ENCODE data around the gene LMNTD1. TPM values are rescaled to one million over a fixed set of nuclear protein-coding genes. Genes with fewer than 3 reads are reported as not detected.
"Not testable (repeated sequence)": the region's sequence is repeated elsewhere in the genome, so short reads cannot be mapped to it uniquely, and the experiment has no call there.

Gene LMNTD1
- total and polyA plus RNA-seq, 2 donors = 0.14 TPM; not detected in 1

GRCh38 chr12:25488956-25489870 is 63.9 kb downstream of the LMNTD1 start:
- not testable (repeated sequence) for H3K4me3 ChIP-seq (ENCODE audit: low read length in 2 of 2); H3K27ac ChIP-seq (ENCODE audit: low read depth in 1 of 2, low read length in 1 of 2); H3K27me3 ChIP-seq (ENCODE audit: control insufficient read depth in 2 of 2, insufficient read depth in 1 of 2, low read length in 1 of 2); DNase-seq (ENCODE audit: low read depth in 6 of 9, low spot score in 9 of 9); H3K9me3 ChIP-seq (ENCODE audit: control insufficient read depth in 2 of 2, insufficient read depth in 1 of 2, low read length in 1 of 2); H3K4me1 ChIP-seq (ENCODE audit: control insufficient read depth in 2 of 2, insufficient read depth in 2 of 2, low read length in 2 of 2); H3K36me3 ChIP-seq (ENCODE audit: control insufficient read depth in 2 of 2, insufficient read depth in 2 of 2, low read length in 1 of 2)
- 96% methylated on average over 33 of the region's 33 CpGs for WGBS

GRCh38 chr12:25482625-25483024 is 70.5 kb downstream of the LMNTD1 start:
- H3K4me3 ChIP-seq (ENCODE audit: low read length in 2 of 2) = no peak overlapping the region
- H3K27ac ChIP-seq (ENCODE audit: low read depth in 1 of 2, low read length in 1 of 2) = no peak overlapping the region
- no peaks in the 10 kb centered on the region for H3K4me1 ChIP-seq (ENCODE audit: control insufficient read depth in 2 of 2, insufficient read depth in 2 of 2, low read length in 2 of 2)
- no peak for DNase-seq (ENCODE audit: low read depth in 6 of 9, low spot score in 9 of 9)
- H3K36me3 ChIP-seq (ENCODE audit: control insufficient read depth in 2 of 2, insufficient read depth in 2 of 2, low read length in 1 of 2) = no peaks in the 10 kb centered on the region
- H3K9me3 ChIP-seq (ENCODE audit: control insufficient read depth in 2 of 2, insufficient read depth in 1 of 2, low read length in 1 of 2) = no peaks in the 10 kb centered on the region
- no peaks in the 10 kb centered on the region for H3K27me3 ChIP-seq (ENCODE audit: control insufficient read depth in 2 of 2, insufficient read depth in 1 of 2, low read length in 1 of 2)
- WGBS = 80% methylated on average over 5 of the region's 5 CpGs

- H3K27me3 ChIP-seq (ENCODE audit: control insufficient read depth in 2 of 2, insufficient read depth in 1 of 2, low read length in 1 of 2) = no peaks in the 10 kb centered on the region
- no peak overlapping the region for H3K4me3 ChIP-seq (ENCODE audit: low read length in 2 of 2)
- no peak overlapping the region for H3K27ac ChIP-seq (ENCODE audit: low read depth in 1 of 2, low read length in 1 of 2)
- no peak for DNase-seq (ENCODE audit: low read depth in 6 of 9, low spot score in 9 of 9)
- no peaks in the 10 kb centered on the region for H3K9me3 ChIP-seq (ENCODE audit: control insufficient read depth in 2 of 2, insufficient read depth in 1 of 2, low read length in 1 of 2)
- no peaks in the 10 kb centered on the region for H3K36me3 ChIP-seq (ENCODE audit: control insufficient read depth in 2 of 2, insufficient read depth in 2 of 2, low read length in 1 of 2)
- whole genome bisulfite sequencing = 100% methylated on average over 1 of the region's 1 CpG
- no peaks in the 10 kb centered on the region for H3K4me1 ChIP-seq (ENCODE audit: control insufficient read depth in 2 of 2, insufficient read depth in 2 of 2, low read length in 2 of 2)
Observed at GRCh38 chr12:25480145-25480544, 72.9 kb downstream of the LMNTD1 start.

GRCh38 chr12:25477217-25477616 is 75.9 kb downstream of the LMNTD1 start:
- H3K36me3 ChIP-seq (ENCODE audit: control insufficient read depth in 2 of 2, insufficient read depth in 2 of 2, low read length in 1 of 2) = no peaks in the 10 kb centered on the region
- no peaks in the 10 kb centered on the region for H3K27me3 ChIP-seq (ENCODE audit: control insufficient read depth in 2 of 2, insufficient read depth in 1 of 2, low read length in 1 of 2)
- H3K9me3 ChIP-seq (ENCODE audit: control insufficient read depth in 2 of 2, insufficient read depth in 1 of 2, low read length in 1 of 2) = no peaks in the 10 kb centered on the region
- no peaks in the 10 kb centered on the region for H3K4me1 ChIP-seq (ENCODE audit: control insufficient read depth in 2 of 2, insufficient read depth in 2 of 2, low read length in 2 of 2)
- H3K4me3 ChIP-seq (ENCODE audit: low read length in 2 of 2) = no peak overlapping the region
- no peak overlapping the region for H3K27ac ChIP-seq (ENCODE audit: low read depth in 1 of 2, low read length in 1 of 2)
- WGBS = 97% methylated on average over 5 of the region's 5 CpGs
- no peak for DNase-seq (ENCODE audit: low read depth in 6 of 9, low spot score in 9 of 9)

- H3K4me1 ChIP-seq (ENCODE audit: control insufficient read depth in 2 of 2, insufficient read depth in 2 of 2, low read length in 2 of 2) = no peaks in the 10 kb centered on the region
- no peak overlapping the region for H3K4me3 ChIP-seq (ENCODE audit: low read length in 2 of 2)
- no peak overlapping the region for H3K27ac ChIP-seq (ENCODE audit: low read depth in 1 of 2, low read length in 1 of 2)
- no peak for DNase-seq (ENCODE audit: low read depth in 6 of 9, low spot score in 9 of 9)
- no peaks in the 10 kb centered on the region for H3K27me3 ChIP-seq (ENCODE audit: control insufficient read depth in 2 of 2, insufficient read depth in 1 of 2, low read length in 1 of 2)
- no peaks in the 10 kb centered on the region for H3K9me3 ChIP-seq (ENCODE audit: control insufficient read depth in 2 of 2, insufficient read depth in 1 of 2, low read length in 1 of 2)
- no peaks in the 10 kb centered on the region for H3K36me3 ChIP-seq (ENCODE audit: control insufficient read depth in 2 of 2, insufficient read depth in 2 of 2, low read length in 1 of 2)
Observed at GRCh38 chr12:25472453-25472852, 80.6 kb downstream of the LMNTD1 start.

GRCh38 chr12:25469861-25470260 is 83.2 kb downstream of the LMNTD1 start:
- no peaks in the 10 kb centered on the region for H3K27me3 ChIP-seq (ENCODE audit: control insufficient read depth in 2 of 2, insufficient read depth in 1 of 2, low read length in 1 of 2)
- no peaks in the 10 kb centered on the region for H3K4me1 ChIP-seq (ENCODE audit: control insufficient read depth in 2 of 2, insufficient read depth in 2 of 2, low read length in 2 of 2)
- H3K27ac ChIP-seq (ENCODE audit: low read depth in 1 of 2, low read length in 1 of 2) = no peak overlapping the region
- no peak overlapping the region for H3K4me3 ChIP-seq (ENCODE audit: low read length in 2 of 2)
- WGBS = 90% methylated on average over 2 of the region's 2 CpGs
- no peaks in the 10 kb centered on the region for H3K36me3 ChIP-seq (ENCODE audit: control insufficient read depth in 2 of 2, insufficient read depth in 2 of 2, low read length in 1 of 2)
- DNase-seq (ENCODE audit: low read depth in 6 of 9, low spot score in 9 of 9) = no peak
- no peaks in the 10 kb centered on the region for H3K9me3 ChIP-seq (ENCODE audit: control insufficient read depth in 2 of 2, insufficient read depth in 1 of 2, low read length in 1 of 2)

- H3K27me3 ChIP-seq (ENCODE audit: control insufficient read depth in 2 of 2, insufficient read depth in 1 of 2, low read length in 1 of 2) = no peaks in the 10 kb centered on the region
- no peak overlapping the region for H3K4me3 ChIP-seq (ENCODE audit: low read length in 2 of 2)
- 99% methylated on average over 6 of the region's 6 CpGs for WGBS
- no peaks in the 10 kb centered on the region for H3K4me1 ChIP-seq (ENCODE audit: control insufficient read depth in 2 of 2, insufficient read depth in 2 of 2, low read length in 2 of 2)
- DNase-seq (ENCODE audit: low read depth in 6 of 9, low spot score in 9 of 9) = no peak
- H3K27ac ChIP-seq (ENCODE audit: low read depth in 1 of 2, low read length in 1 of 2) = no peak overlapping the region
- no peaks in the 10 kb centered on the region for H3K36me3 ChIP-seq (ENCODE audit: control insufficient read depth in 2 of 2, insufficient read depth in 2 of 2, low read length in 1 of 2)
- H3K9me3 ChIP-seq (ENCODE audit: control insufficient read depth in 2 of 2, insufficient read depth in 1 of 2, low read length in 1 of 2) = no peaks in the 10 kb centered on the region
Observed at GRCh38 chr12:25469368-25469767, 83.7 kb downstream of the LMNTD1 start.

- Histone ChIP-seq H3K36me3 (ENCODE audit: control insufficient read depth in 2 of 2, insufficient read depth in 2 of 2, low read length in 1 of 2) (no peaks in the 10 kb centered on the region), H3K4me3 (ENCODE audit: low read length in 2 of 2) (no peak overlapping the region), H3K9me3 (ENCODE audit: control insufficient read depth in 2 of 2, insufficient read depth in 1 of 2, low read length in 1 of 2) (peaks cover 0 to 4% of the 10 kb centered on the region in 2 donors), H3K27ac (ENCODE audit: low read depth in 1 of 2, low read length in 1 of 2) (no peak overlapping the region), H3K27me3 (ENCODE audit: control insufficient read depth in 2 of 2, insufficient read depth in 1 of 2, low read length in 1 of 2) (no peaks in the 10 kb centered on the region), H3K4me1 (ENCODE audit: control insufficient read depth in 2 of 2, insufficient read depth in 2 of 2, low read length in 2 of 2) (no peaks in the 10 kb centered on the region)
- 99% methylated on average over 8 of the region's 8 CpGs for WGBS
- DNase-seq (ENCODE audit: low read depth in 6 of 9, low spot score in 9 of 9) = no peak
Observed at GRCh38 chr12:25463521-25463920, 89.6 kb downstream of the LMNTD1 start.

- 95% methylated on average over 4 of the region's 4 CpGs for WGBS
- no peak overlapping the region for H3K4me3 ChIP-seq (ENCODE audit: low read length in 2 of 2)
- H3K27ac ChIP-seq (ENCODE audit: low read depth in 1 of 2, low read length in 1 of 2) = no peak overlapping the region
- no peaks in the 10 kb centered on the region for H3K4me1 ChIP-seq (ENCODE audit: control insufficient read depth in 2 of 2, insufficient read depth in 2 of 2, low read length in 2 of 2)
- H3K36me3 ChIP-seq (ENCODE audit: control insufficient read depth in 2 of 2, insufficient read depth in 2 of 2, low read length in 1 of 2) = no peaks in the 10 kb centered on the region
- H3K27me3 ChIP-seq (ENCODE audit: control insufficient read depth in 2 of 2, insufficient read depth in 1 of 2, low read length in 1 of 2) = no peaks in the 10 kb centered on the region
- peaks cover 0 to 4% of the 10 kb centered on the region in 2 donors for H3K9me3 ChIP-seq (ENCODE audit: control insufficient read depth in 2 of 2, insufficient read depth in 1 of 2, low read length in 1 of 2)
- no peak for DNase-seq (ENCODE audit: low read depth in 6 of 9, low spot score in 9 of 9)
Observed at GRCh38 chr12:25463005-25463404, 90.1 kb downstream of the LMNTD1 start.

Measured in thymus (tissue), 11 donors.